Fibroblast of pulmonary artery (primary cell): Measurements from ENCODE around the gene PCOLCE2.

Experiments used
- DNase-seq: peaks from one replicate; pipeline ENCODE4 v3.0.0-alpha.2; 2010; ENCODE audit warnings: low read depth
- H3K4me3 ChIP-seq: replicated peaks from 2 replicates; pipeline ENCODE4 v1.5.1; 2011; ENCODE audit warnings: low read depth, mild to moderate bottlenecking, control low read depth, low read length, moderate library complexity
- CTCF ChIP-seq: IDR thresholded peaks from 2 replicates; pipeline ENCODE4 v1.5.1; 2011; ENCODE audit warnings: mild to moderate bottlenecking, control low read depth, low read length, inconsistent platforms; ENCODE audit errors: missing control alignments

The PCOLCE2 gene

DNA sequence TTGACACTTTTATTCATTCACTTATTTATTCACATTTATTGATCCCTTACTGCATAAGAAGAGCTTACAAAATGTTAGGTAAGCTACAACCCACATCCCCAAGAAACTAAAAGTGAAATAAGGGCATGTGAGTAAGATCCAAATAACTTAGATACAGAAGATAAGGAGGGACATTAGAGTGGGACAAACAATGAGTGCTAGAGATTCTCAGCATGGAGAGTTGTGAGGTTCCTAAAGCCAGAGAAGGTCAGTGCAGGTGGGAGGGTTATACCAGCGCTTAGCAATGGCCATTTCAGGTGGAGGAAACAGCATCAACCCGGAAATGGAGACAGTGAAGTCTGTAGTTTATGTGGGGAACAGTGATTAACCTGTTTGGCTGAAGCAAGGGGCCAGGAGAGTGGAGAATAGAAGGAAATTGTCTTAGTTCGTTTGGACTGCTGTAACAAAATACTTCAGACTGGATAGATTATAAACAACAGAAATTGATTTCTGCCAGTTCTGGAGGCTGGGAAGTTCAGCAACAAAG is 25.5 kb upstream of the PCOLCE2 start:
- no peak for TF ChIP-seq CTCF
- DNase-seq: no peak
- no peak overlapping the region for H3K4me3 ChIP-seq

DNA sequence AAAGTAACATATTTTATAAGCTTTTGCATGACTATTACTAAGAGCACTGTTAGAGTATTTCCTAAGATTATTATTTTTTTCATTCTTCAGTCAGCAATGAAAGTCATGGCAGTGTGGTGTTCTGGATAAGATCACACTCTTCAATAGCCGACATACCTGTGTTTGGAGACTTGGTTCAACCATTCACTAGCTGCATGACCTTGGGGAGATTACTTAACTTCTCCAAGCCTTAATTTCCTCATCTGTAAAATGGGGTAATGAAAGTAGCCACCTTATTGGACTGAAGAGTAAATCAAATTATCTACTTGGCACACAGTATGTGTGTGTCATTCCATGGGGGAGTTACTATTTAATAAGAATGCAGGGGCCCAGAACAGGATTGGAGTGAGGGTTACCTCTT is 24.5 kb upstream of the PCOLCE2 start:
- no peak overlapping the region for H3K4me3 ChIP-seq
- no peak for TF ChIP-seq CTCF
- DNase-seq: no peak

- H3K4me3 ChIP-seq: no peak overlapping the region
Measured at GRCh38 chr3:142912402-142913172, 23.7 kb upstream of the PCOLCE2 start.

GRCh38 chr3:142910280-142910679 is 21.4 kb upstream of the PCOLCE2 start:
- no peak overlapping the region for H3K4me3 ChIP-seq
- no peak for TF ChIP-seq CTCF
- no peak for DNase-seq

More at GRCh38 chr3:142912402-142913172, 23.7 kb upstream of the PCOLCE2 start:
- TF ChIP-seq CTCF: no peak
- peak; percentile 27 for DNase-seq

DNA sequence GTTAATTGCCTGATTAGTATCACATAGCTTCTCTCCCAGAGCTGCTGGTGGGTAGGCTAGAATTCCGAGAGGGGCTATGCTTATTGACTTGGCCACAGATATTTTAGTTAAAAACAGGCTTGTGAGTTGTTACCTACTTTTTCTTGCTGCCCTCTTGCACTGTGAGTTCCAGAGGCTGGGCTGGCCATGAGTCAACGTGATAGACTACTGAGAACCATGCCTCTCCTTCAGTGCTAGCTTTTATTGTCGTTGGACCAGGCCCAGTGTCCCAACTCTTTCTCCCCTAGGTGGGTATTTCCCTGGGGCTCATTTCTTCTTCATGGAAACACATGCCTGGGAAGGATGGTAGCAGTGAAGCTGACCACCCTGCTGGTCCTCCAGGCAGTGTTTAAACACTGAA is 20.4 kb upstream of the PCOLCE2 start:
- TF ChIP-seq CTCF: no peak
- H3K4me3 ChIP-seq: no peak overlapping the region
- DNase-seq: no peak

GRCh38 chr3:142907996-142908395 is 19.1 kb upstream of the PCOLCE2 start:
- H3K4me3 ChIP-seq: no peak overlapping the region
- no peak for TF ChIP-seq CTCF
- DNase-seq: no peak
